ENCODE data around the gene DNAH3. TPM values are rescaled to one million over a fixed set of nuclear protein-coding genes. Genes with fewer than 3 reads are reported as not detected.

DNAH3 gene
- total RNA-seq, 1 donor: not detected

DNA sequence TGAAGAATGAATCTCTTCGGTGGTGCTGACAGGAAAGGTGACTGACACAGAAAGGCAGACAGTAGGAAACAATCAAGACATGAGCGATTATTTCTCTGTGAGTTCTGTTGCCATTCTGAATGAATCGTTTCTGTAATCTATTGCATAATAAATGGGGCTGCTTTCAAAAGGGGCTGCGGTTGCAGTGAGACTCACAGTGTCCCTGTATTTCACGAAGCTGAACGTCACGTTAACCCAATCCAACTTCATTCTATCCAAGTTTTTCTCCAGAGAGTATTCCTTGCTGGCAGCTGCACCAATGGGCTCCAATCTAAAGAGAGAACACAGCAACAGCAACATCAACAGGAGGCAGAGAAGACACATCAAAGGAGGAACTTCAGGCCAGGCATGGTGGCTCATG is 75.4 kb downstream of the DNAH3 start:
- H3K9me3 ChIP-seq (ENCODE audit: low read depth, low read length): no peaks in the 10 kb centered on the region
- H3K4me3 ChIP-seq (ENCODE audit: insufficient read depth, low read length): no peak overlapping the region
- no peak for DNase-seq (ENCODE audit: insufficient read length, low spot score, missing footprints)
- no peaks in the 10 kb centered on the region for H3K4me1 ChIP-seq (ENCODE audit: insufficient read depth, low read length)
- no peak overlapping the region for H2AFZ ChIP-seq (ENCODE audit: low read length)
- no peaks in the 10 kb centered on the region for H3K79me2 ChIP-seq (ENCODE audit: insufficient read depth, low read length)
- no peak overlapping the region for H3K4me2 ChIP-seq (ENCODE audit: insufficient read depth, low read length)
- no peak overlapping the region for H3K27ac ChIP-seq (ENCODE audit: low read depth, low read length)
- no peaks in the 10 kb centered on the region for H4K20me1 ChIP-seq (ENCODE audit: insufficient read depth, low read length)
- H3K27me3 ChIP-seq (ENCODE audit: insufficient read depth, low read length): no peaks in the 10 kb centered on the region
- no peaks in the 10 kb centered on the region for H3K36me3 ChIP-seq (ENCODE audit: insufficient read depth, low read length)
- no peak for TF ChIP-seq CTCF (IDR thresholded peaks at IDR 0.05; ENCODE audit: extremely low read depth, low read depth, low read length)

- H3K4me1 ChIP-seq (ENCODE audit: insufficient read depth, low read length): no peaks in the 10 kb centered on the region
- no peak for TF ChIP-seq CTCF (IDR thresholded peaks at IDR 0.05; ENCODE audit: extremely low read depth, low read depth, low read length)
- no peaks in the 10 kb centered on the region for H3K36me3 ChIP-seq (ENCODE audit: insufficient read depth, low read length)
- H3K27me3 ChIP-seq (ENCODE audit: insufficient read depth, low read length): peaks cover 3% of the 10 kb centered on the region
- DNase-seq (ENCODE audit: insufficient read length, low spot score, missing footprints): no peak
- no peak overlapping the region for H2AFZ ChIP-seq (ENCODE audit: low read length)
- no peaks in the 10 kb centered on the region for H4K20me1 ChIP-seq (ENCODE audit: insufficient read depth, low read length)
- H3K9me3 ChIP-seq (ENCODE audit: low read depth, low read length): no peaks in the 10 kb centered on the region
- no peak overlapping the region for H3K27ac ChIP-seq (ENCODE audit: low read depth, low read length)
- H3K79me2 ChIP-seq (ENCODE audit: insufficient read depth, low read length): no peaks in the 10 kb centered on the region
- no peak overlapping the region for H3K4me2 ChIP-seq (ENCODE audit: insufficient read depth, low read length)
- no peak overlapping the region for H3K4me3 ChIP-seq (ENCODE audit: insufficient read depth, low read length)
These were observed 77.7 kb downstream of the DNAH3 start for GRCh38 chr16:21072976-21073375.

GRCh38 chr16:21071741-21072140 is 78.9 kb downstream of the DNAH3 start:
- H3K79me2 ChIP-seq (ENCODE audit: insufficient read depth, low read length): no peaks in the 10 kb centered on the region
- H3K27ac ChIP-seq (ENCODE audit: low read depth, low read length): no peak overlapping the region
- no peaks in the 10 kb centered on the region for H4K20me1 ChIP-seq (ENCODE audit: insufficient read depth, low read length)
- H3K4me2 ChIP-seq (ENCODE audit: insufficient read depth, low read length): no peak overlapping the region
- no peak for TF ChIP-seq CTCF (IDR thresholded peaks at IDR 0.05; ENCODE audit: extremely low read depth, low read depth, low read length)
- no peak for DNase-seq (ENCODE audit: insufficient read length, low spot score, missing footprints)
- H3K9me3 ChIP-seq (ENCODE audit: low read depth, low read length): no peaks in the 10 kb centered on the region
- H3K4me3 ChIP-seq (ENCODE audit: insufficient read depth, low read length): no peak overlapping the region
- no peaks in the 10 kb centered on the region for H3K4me1 ChIP-seq (ENCODE audit: insufficient read depth, low read length)
- H3K36me3 ChIP-seq (ENCODE audit: insufficient read depth, low read length): no peaks in the 10 kb centered on the region
- no peak overlapping the region for H2AFZ ChIP-seq (ENCODE audit: low read length)
- peaks cover 3% of the 10 kb centered on the region for H3K27me3 ChIP-seq (ENCODE audit: insufficient read depth, low read length)

- no peak overlapping the region for H3K4me3 ChIP-seq (ENCODE audit: insufficient read depth, low read length)
- peaks cover 3% of the 10 kb centered on the region for H3K27me3 ChIP-seq (ENCODE audit: insufficient read depth, low read length)
- H3K4me1 ChIP-seq (ENCODE audit: insufficient read depth, low read length): no peaks in the 10 kb centered on the region
- H3K27ac ChIP-seq (ENCODE audit: low read depth, low read length): no peak overlapping the region
- no peak for DNase-seq (ENCODE audit: insufficient read length, low spot score, missing footprints)
- no peaks in the 10 kb centered on the region for H4K20me1 ChIP-seq (ENCODE audit: insufficient read depth, low read length)
- no peaks in the 10 kb centered on the region for H3K36me3 ChIP-seq (ENCODE audit: insufficient read depth, low read length)
- H3K79me2 ChIP-seq (ENCODE audit: insufficient read depth, low read length): no peaks in the 10 kb centered on the region
- TF ChIP-seq CTCF (IDR thresholded peaks at IDR 0.05; ENCODE audit: extremely low read depth, low read depth, low read length): no peak
- no peak overlapping the region for H2AFZ ChIP-seq (ENCODE audit: low read length)
- no peak overlapping the region for H3K4me2 ChIP-seq (ENCODE audit: insufficient read depth, low read length)
- H3K9me3 ChIP-seq (ENCODE audit: low read depth, low read length): no peaks in the 10 kb centered on the region
These were observed 80.1 kb downstream of the DNAH3 start for GRCh38 chr16:21070564-21070963.

Data from osteoblast (primary cell).